ENCODE data around the gene SYPL2. TPM values are rescaled to one million over a fixed set of nuclear protein-coding genes. Genes with fewer than 3 reads are reported as not detected.

The SYPL2 gene
- total RNA-seq, 1 experiment from 2014 or later: not detected

DNA sequence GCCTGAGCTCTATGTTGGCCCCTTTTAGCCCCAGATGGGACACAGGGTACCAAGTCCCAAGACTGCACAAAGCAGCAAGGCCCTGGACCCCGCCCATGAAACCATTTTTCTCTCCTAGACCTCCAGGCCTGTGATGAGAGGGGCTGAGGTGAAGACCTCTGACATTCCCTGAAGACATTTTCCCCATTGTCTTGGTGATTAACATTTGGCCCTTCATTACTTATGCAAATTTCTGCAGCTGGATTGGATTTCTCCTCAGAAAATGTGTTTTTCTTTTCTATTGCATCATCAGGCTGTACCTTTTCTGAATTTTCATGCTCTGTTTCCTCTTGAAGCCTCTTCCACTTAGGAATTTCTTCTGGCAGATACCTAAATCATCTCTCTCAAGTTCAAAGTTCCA lies 31.9 kb upstream of the SYPL2 start:
- CTCF ChIA-PET: no interaction called here
- Mint-ChIP-seq H3K27me3 (ENCODE audit: unreplicated experiment) (no peaks in the 10 kb centered on the region), H3K27ac (ENCODE audit: unreplicated experiment) (no peak overlapping the region), H3K9me3 (ENCODE audit: low read depth, unreplicated experiment) (peaks cover 2% of the 10 kb centered on the region), H3K4me1 (ENCODE audit: low read depth, unreplicated experiment) (no peaks in the 10 kb centered on the region), H3K36me3 (ENCODE audit: insufficient read depth, unreplicated experiment) (no peaks in the 10 kb centered on the region), H3K4me3 (ENCODE audit: low read depth, unreplicated experiment) (no peak overlapping the region)
- intact Hi-C loops (cut with micrococcal nuclease; ENCODE audit: unreplicated experiment): no loop called here
- DNase-seq: no peak
- TF ChIP-seq, protein P1, sequence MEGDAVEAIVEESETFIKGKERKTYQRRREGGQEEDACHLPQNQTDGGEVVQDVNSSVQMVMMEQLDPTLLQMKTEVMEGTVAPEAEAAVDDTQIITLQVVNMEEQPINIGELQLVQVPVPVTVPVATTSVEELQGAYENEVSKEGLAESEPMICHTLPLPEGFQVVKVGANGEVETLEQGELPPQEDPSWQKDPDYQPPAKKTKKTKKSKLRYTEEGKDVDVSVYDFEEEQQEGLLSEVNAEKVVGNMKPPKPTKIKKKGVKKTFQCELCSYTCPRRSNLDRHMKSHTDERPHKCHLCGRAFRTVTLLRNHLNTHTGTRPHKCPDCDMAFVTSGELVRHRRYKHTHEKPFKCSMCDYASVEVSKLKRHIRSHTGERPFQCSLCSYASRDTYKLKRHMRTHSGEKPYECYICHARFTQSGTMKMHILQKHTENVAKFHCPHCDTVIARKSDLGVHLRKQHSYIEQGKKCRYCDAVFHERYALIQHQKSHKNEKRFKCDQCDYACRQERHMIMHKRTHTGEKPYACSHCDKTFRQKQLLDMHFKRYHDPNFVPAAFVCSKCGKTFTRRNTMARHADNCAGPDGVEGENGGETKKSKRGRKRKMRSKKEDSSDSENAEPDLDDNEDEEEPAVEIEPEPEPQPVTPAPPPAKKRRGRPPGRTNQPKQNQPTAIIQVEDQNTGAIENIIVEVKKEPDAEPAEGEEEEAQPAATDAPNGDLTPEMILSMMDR (IDR thresholded peaks at IDR 0.05; ENCODE audit: unreplicated experiment): no peak
- BruUV-seq (replicated peaks): no TSS peak

DNA sequence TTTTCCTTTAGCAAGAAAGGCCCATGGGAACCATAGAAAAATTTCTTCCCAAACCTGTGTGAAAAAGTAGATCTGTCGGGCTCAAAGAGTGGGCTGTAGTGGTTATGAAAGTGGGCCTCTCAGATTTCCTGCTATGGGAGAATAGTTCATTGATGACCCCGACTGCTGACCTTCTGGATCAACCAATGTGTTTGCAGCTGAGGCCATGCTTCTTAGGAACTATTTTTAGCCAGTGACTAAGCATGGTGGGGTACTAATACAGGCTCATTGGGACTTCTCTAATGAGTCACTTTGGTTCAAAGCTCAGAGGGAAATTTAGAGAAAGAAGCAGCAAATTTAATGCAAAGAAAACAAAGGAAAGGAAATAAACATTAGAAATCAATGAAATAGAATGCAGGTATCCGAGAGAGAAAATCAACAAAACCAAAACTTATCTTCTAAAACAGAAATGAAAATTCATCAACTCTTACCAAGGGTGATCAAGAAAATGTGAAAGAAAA lies 27.5 kb upstream of the SYPL2 start:
- TF ChIP-seq, protein P1 (IDR thresholded peaks at IDR 0.05; ENCODE audit: unreplicated experiment): no peak
- BruUV-seq (replicated peaks): no TSS peak
- Mint-ChIP-seq H3K9me3 (ENCODE audit: low read depth, unreplicated experiment) (no peaks in the 10 kb centered on the region), H3K27me3 (ENCODE audit: unreplicated experiment) (no peaks in the 10 kb centered on the region), H3K36me3 (ENCODE audit: insufficient read depth, unreplicated experiment) (no peaks in the 10 kb centered on the region), H3K4me3 (ENCODE audit: low read depth, unreplicated experiment) (no peak overlapping the region), H3K4me1 (ENCODE audit: low read depth, unreplicated experiment) (no peaks in the 10 kb centered on the region), H3K27ac (ENCODE audit: unreplicated experiment) (no peak overlapping the region)
- intact Hi-C loops (cut with micrococcal nuclease; ENCODE audit: unreplicated experiment): no loop called here
- DNase-seq: no peak
- CTCF ChIA-PET: no interaction called here

DNA sequence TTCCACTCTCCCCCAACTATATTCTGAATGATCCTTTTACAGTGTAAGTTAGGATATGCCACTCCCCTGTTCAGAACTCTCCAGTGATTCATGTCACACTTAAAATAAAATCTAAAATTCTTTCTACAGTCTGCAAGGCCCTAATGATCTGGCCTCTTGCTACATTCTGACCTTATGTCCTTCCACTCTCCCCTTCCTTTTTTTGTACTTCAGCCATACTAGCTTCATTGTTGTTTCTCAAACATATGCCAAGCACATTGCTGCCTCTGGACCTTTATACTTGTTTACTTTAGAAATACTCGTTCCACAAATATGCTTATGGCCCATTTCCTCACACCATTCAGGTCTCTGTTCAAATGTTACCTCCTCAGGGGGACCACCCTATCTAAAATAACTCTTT lies 25.3 kb upstream of the SYPL2 start:
- intact Hi-C loops (cut with micrococcal nuclease; ENCODE audit: unreplicated experiment): no loop called here
- H3K36me3 Mint-ChIP-seq (ENCODE audit: insufficient read depth, unreplicated experiment): no peaks in the 10 kb centered on the region
- H3K4me3 Mint-ChIP-seq (ENCODE audit: low read depth, unreplicated experiment): no peak overlapping the region
- no peaks in the 10 kb centered on the region for H3K9me3 Mint-ChIP-seq (ENCODE audit: low read depth, unreplicated experiment)
- no peak for DNase-seq
- BruUV-seq (replicated peaks): no TSS peak
- H3K27me3 Mint-ChIP-seq (ENCODE audit: unreplicated experiment): peaks cover 13% of the 10 kb centered on the region
- H3K4me1 Mint-ChIP-seq (ENCODE audit: low read depth, unreplicated experiment): no peaks in the 10 kb centered on the region
- TF ChIP-seq, protein P1 (IDR thresholded peaks at IDR 0.05; ENCODE audit: unreplicated experiment): no peak
- CTCF ChIA-PET: no interaction called here
- no peak overlapping the region for H3K27ac Mint-ChIP-seq (ENCODE audit: unreplicated experiment)

- Mint-ChIP-seq H3K27ac (ENCODE audit: unreplicated experiment) (no peak overlapping the region), H3K4me1 (ENCODE audit: low read depth, unreplicated experiment) (no peaks in the 10 kb centered on the region), H3K27me3 (ENCODE audit: unreplicated experiment) (peaks cover 15% of the 10 kb centered on the region), H3K9me3 (ENCODE audit: low read depth, unreplicated experiment) (no peaks in the 10 kb centered on the region), H3K36me3 (ENCODE audit: insufficient read depth, unreplicated experiment) (no peaks in the 10 kb centered on the region), H3K4me3 (ENCODE audit: low read depth, unreplicated experiment) (no peak overlapping the region)
- TF ChIP-seq, protein P1 (IDR thresholded peaks at IDR 0.05; ENCODE audit: unreplicated experiment): no peak
- CTCF ChIA-PET: no interaction called here
- no TSS peak for BruUV-seq (replicated peaks)
- intact Hi-C loops (cut with micrococcal nuclease; ENCODE audit: unreplicated experiment): no loop called here
- DNase-seq: no peak
Observed at GRCh38 chr1:109443476-109443875, 22.9 kb upstream of the SYPL2 start.
